ENCODE data around the gene BTN2A1.

The BTN2A1 gene

DNA sequence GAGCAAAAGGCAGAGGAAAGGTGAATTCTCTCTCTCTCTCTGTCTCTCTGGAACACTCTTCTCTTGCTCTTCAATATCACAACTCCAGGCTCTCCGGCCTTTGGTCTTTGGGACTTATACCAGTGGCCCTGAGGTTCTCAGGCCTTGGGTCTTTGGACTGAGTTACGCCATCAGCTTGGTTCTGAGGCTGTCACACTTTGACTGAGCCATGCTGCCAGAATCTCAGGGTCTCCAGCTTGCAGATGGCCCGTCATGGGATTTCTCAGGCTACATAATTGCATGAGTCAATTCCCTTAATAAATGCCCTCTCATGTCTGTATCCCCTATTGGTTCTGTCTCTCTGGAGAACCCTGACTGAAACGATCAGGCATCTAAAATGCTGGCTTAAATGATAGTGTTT lies 12.9 kb downstream of the BTN2A1 start:
- TF ChIP-seq Cebpa-rat (IDR thresholded peaks at IDR 0.05): no peak
- H3K27me3 ChIP-seq: no peaks in the 10 kb centered on the region
- no peak overlapping the region for H3K9ac ChIP-seq
- no peak overlapping the region; a peak in 1 of 20 replicates for H3K4me3 ChIP-seq
- H3K9me3 ChIP-seq (replicated peaks in 1 of 11): peaks cover 15 to 40% (median 27%) of the 10 kb centered on the region in 11 experiments; a peak in 21 of 22 replicates
- no peak overlapping the region for H3K4me2 ChIP-seq
- peaks cover 0 to 8% (median 0%) of the 10 kb centered on the region in 11 experiments; a peak in 2 of 22 replicates for H4K20me1 ChIP-seq
- H3K36me3 ChIP-seq: peaks cover 47 to 73% (median 68%) of the 10 kb centered on the region in 11 experiments
- H3K27ac ChIP-seq: no peak overlapping the region
- H3K4me1 ChIP-seq: peaks cover 13 to 39% (median 27%) of the 10 kb centered on the region in 10 experiments

DNA sequence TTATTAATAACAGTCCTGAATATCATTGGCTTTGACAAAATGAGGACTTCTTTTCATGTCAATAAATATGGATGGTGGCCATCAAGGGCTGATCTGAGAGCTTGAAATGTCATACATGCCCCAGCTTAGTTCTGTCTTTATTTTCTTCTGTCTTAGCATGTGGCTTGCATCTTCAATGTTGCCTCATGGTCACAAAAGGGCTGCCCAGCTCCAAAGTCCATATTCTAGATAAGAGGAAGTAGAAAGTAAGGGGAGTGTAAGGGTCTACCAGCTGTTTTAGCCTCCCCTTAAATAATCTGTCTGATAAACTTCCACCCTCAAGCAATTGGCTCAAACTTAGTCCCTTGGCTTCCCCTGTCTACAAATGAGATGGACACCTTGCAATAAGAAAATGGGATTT lies 14.2 kb downstream of the BTN2A1 start:
- Histone ChIP-seq H4K20me1 (no peaks in the 10 kb centered on the region), H3K4me3 (peak overlapping the region in 1 of 10 experiments; percentile 23; a peak in 2 of 20 replicates), H3K4me2 (no peak overlapping the region), H3K9me3 (replicated peaks in 1 of 11) (peaks cover 15 to 40% (median 27%) of the 10 kb centered on the region in 11 experiments; a peak in 21 of 22 replicates), H3K4me1 (peaks cover 13 to 52% (median 39%) of the 10 kb centered on the region in 10 experiments), H3K27ac (no peak overlapping the region), H3K36me3 (peaks cover 34 to 59% (median 55%) of the 10 kb centered on the region in 11 experiments), H3K27me3 (no peaks in the 10 kb centered on the region), H3K9ac (no peak overlapping the region)
- TF ChIP-seq Cebpa-rat (IDR thresholded peaks at IDR 0.05): no peak

DNA sequence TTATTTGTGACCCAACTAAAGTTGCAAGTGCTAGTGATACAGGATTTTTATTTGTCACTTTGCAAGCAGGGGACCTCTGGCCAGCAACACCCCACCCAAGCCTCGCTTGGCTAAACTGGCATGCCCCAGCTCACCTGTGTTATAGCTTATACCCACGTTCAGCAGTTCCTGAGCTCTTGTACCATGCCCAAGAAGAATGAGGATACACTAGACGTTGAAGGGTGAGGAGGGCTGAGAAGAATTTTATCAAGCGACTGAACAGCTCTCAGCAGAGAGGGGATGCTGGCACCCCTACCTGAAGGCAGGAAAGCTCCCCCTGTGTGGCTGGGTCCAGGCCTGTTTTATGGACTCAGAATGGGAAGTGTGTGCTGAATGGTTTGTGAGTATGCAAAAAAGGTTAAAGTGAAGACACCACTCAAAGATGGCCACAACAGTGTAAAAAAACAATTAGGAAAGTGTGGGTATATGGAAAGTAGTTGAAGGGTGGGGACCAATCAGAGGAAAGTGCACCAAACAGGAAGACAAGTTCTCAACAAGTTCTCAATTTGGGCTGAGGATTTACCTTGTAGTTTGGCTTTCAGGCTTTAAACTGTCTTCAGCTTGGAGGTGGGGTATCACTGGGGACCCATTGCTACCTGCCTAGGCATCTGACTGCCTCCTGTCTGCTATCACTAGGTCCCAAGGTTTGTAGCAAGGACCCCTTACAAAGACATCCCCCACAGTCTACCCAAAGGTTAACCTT lies 15.0 kb downstream of the BTN2A1 start:
- peak overlapping the region; percentile 69 to 95 (median 87); a peak in 20 of 22 replicates for H3K4me2 ChIP-seq
- peaks cover 15 to 39% (median 27%) of the 10 kb centered on the region in 11 experiments; a peak in 21 of 22 replicates for H3K9me3 ChIP-seq (replicated peaks in 1 of 11)
- peak overlapping the region in 9 of 11 experiments; percentile 74 to 94 (median 91); a peak in 17 of 22 replicates for H3K27ac ChIP-seq
- H3K9ac ChIP-seq: peak overlapping the region in 7 of 11 experiments; percentile 32 to 84 (median 83); a peak in 6 of 22 replicates
- no peaks in the 10 kb centered on the region for H4K20me1 ChIP-seq
- TF ChIP-seq Cebpa-rat (IDR thresholded peaks at IDR 0.05): no peak
- H3K4me3 ChIP-seq: peak overlapping the region in 7 of 10 experiments; percentile 11 to 59 (median 50); a peak in 8 of 20 replicates
- H3K4me1 ChIP-seq: peaks cover 13 to 59% (median 47%) of the 10 kb centered on the region in 10 experiments
- no peaks in the 10 kb centered on the region for H3K27me3 ChIP-seq
- H3K36me3 ChIP-seq: peaks cover 26 to 52% (median 47%) of the 10 kb centered on the region in 11 experiments

DNA sequence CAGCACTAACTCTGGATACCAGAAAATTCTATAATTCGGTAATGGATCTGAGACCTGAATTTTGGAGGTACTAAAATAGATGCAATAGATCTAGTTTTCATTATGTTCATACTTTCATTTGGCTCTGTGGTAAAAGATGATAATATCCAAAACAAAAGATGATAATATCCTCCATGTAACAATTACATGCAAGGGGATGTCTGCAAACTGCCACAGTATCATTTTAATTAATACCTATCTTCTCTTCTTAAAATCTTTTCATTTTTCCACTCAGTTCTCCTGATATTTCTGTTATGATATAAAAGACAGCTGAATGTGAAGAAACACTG lies 15.6 kb downstream of the BTN2A1 start:
- TF ChIP-seq Cebpa-rat (IDR thresholded peaks at IDR 0.05): no peak
- Histone ChIP-seq H3K4me1 (peaks cover 13 to 59% (median 50%) of the 10 kb centered on the region in 10 experiments), H3K9ac (peak overlapping the region; percentile 68 to 86 (median 83); a peak in 21 of 22 replicates), H3K9me3 (replicated peaks in 1 of 11) (peaks cover 15 to 37% (median 27%) of the 10 kb centered on the region in 11 experiments; a peak in 21 of 22 replicates), H3K36me3 (peaks cover 19 to 45% (median 40%) of the 10 kb centered on the region in 11 experiments), H4K20me1 (no peaks in the 10 kb centered on the region), H3K4me3 (peak overlapping the region; percentile 47 to 68 (median 53); a peak in 18 of 20 replicates), H3K27me3 (no peaks in the 10 kb centered on the region), H3K4me2 (peak overlapping the region; percentile 69 to 95 (median 87); a peak in 21 of 22 replicates), H3K27ac (peak overlapping the region; percentile 69 to 94 (median 90); a peak in 21 of 22 replicates)

DNA sequence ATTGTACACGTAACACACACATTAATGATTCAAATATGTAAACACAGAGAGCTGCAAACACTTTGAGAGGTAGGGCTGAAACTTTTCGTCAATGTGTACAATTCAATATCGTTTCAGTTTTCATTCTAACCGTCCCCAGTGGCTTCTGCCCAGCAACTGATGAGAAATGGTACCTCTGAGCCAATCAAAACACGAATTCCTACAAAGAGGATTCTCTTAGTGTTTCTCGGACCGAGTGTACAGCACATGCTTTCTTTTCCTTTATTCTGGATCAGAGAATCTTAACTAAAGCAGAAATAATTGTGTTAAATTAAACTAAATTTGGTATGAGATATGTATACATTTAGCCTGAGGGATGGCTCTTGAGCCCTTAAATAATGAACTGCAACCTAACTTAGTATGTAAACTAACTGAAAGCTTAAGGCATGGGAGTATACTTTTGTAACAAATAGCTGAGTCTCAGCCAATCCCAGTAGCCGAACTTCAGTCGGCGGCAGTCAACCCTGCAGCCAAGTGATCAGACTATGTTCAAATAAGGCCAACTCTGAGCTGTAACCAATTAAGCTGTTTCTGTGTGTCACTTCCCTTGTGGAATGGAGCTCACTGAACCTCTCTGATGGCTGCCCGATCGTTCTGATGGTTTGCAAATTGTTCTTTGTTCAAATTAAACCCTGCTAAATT lies 16.1 kb downstream of the BTN2A1 start:
- Histone ChIP-seq H3K4me1 (peaks cover 13 to 58% (median 53%) of the 10 kb centered on the region in 10 experiments), H3K9ac (peak overlapping the region; percentile 68 to 86 (median 83)), H3K9me3 (replicated peaks in 1 of 11) (peaks cover 15 to 35% (median 27%) of the 10 kb centered on the region in 11 experiments; a peak in 21 of 22 replicates), H3K36me3 (peaks cover 14 to 40% (median 35%) of the 10 kb centered on the region in 11 experiments), H3K27ac (peak overlapping the region; percentile 69 to 94 (median 90); a peak in 21 of 22 replicates), H3K27me3 (no peaks in the 10 kb centered on the region), H4K20me1 (no peaks in the 10 kb centered on the region), H3K4me2 (peak overlapping the region; percentile 69 to 95 (median 87)), H3K4me3 (peak overlapping the region; percentile 47 to 68 (median 53))
- no peak for TF ChIP-seq Cebpa-rat (IDR thresholded peaks at IDR 0.05)

DNA sequence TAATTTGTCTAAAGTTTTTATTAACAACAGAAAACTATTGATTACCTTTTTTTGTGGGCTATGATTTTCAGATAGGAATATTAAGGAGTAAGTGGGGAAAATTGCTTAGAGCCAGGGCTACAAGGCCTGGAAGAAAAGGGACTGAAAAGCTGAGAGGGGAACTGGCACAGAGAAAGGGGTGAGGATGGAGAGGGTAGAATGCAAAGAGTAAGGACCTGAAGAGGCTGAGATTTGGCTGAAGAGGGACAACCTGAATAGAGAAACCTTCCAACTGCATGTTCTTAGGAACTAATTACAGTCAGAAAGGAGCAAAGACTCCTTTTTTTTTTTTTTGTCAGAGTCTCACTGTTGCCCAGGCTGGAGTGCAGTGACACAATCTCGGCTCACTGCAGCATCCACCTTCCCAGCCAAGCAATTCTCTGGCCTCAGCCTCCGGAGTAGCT lies 16.7 kb downstream of the BTN2A1 start:
- TF ChIP-seq Cebpa-rat (IDR thresholded peaks at IDR 0.05): no peak
- Histone ChIP-seq H3K36me3 (peaks cover 9 to 34% (median 30%) of the 10 kb centered on the region in 11 experiments; a peak in 21 of 22 replicates), H3K4me2 (peak overlapping the region; percentile 69 to 95 (median 87)), H3K9ac (peak overlapping the region; percentile 68 to 86 (median 83)), H4K20me1 (no peaks in the 10 kb centered on the region), H3K4me3 (peak overlapping the region; percentile 47 to 68 (median 53)), H3K27ac (peak overlapping the region; percentile 69 to 94 (median 90); a peak in 21 of 22 replicates), H3K4me1 (peaks cover 13 to 62% (median 57%) of the 10 kb centered on the region in 10 experiments), H3K9me3 (replicated peaks in 1 of 11) (peaks cover 15 to 35% (median 27%) of the 10 kb centered on the region in 11 experiments; a peak in 21 of 22 replicates), H3K27me3 (no peaks in the 10 kb centered on the region)

DNA sequence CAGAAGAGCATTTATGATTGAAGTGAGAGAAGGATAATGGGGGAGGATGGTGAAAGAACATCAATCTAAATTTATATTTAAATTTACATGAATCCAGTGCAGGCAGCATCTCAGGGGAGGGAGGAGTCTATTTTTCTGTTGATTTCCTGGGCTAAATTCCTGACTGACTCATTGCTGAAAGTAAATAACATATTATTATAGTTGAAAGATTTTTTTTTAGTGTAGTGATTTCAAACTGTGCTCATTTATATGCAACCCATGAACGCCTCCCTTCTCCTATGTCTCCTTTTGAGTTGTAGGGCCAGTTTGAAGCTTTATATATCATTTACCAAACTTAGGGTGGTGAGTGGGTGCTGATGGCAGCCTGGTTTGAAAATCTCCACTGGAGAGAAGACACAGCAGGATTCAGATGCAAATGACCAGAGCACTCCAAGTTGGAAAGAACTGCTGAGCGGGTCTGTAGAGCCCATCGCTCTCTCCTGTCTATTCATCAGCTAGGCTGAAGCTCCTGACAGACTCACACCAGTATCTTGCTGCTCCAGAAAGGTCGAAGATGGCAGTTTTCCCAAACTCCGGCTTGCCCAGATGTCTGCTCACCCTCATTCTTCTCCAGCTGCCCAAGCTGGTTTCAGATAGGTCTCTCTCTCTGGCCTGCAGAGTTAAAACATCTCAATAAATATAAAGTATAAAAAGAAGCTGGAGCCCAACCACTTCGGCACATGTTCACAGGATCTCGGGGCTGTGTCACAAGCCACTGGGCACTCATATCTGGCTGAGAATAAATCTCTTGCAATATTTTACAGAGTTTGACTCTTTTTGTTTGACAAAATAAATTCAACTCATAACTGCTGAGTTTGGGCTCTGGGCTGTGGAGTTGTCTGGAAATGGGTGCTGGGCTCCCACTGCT lies 18.3 kb downstream of the BTN2A1 start:
- peaks cover 13 to 78% (median 59%) of the 10 kb centered on the region in 10 experiments for H3K4me1 ChIP-seq
- no peaks in the 10 kb centered on the region for H4K20me1 ChIP-seq
- H3K36me3 ChIP-seq: peaks cover 0 to 20% (median 17%) of the 10 kb centered on the region in 11 experiments; a peak in 18 of 22 replicates
- H3K4me3 ChIP-seq: no peak overlapping the region
- H3K9ac ChIP-seq: peak overlapping the region in 4 of 11 experiments; percentile 18 to 65 (median 41); a peak in 6 of 22 replicates
- H3K27ac ChIP-seq: peak overlapping the region in 8 of 11 experiments; percentile 6 to 80 (median 62); a peak in 13 of 22 replicates
- TF ChIP-seq Cebpa-rat (IDR thresholded peaks at IDR 0.05): no peak
- H3K9me3 ChIP-seq (replicated peaks in 1 of 11): peaks cover 15 to 36% (median 33%) of the 10 kb centered on the region in 11 experiments; a peak in 21 of 22 replicates
- peak overlapping the region in 8 of 11 experiments; percentile 25 to 95 (median 79); a peak in 14 of 22 replicates for H3K4me2 ChIP-seq
- no peaks in the 10 kb centered on the region for H3K27me3 ChIP-seq

All from BLaER1 treated with 17β-estradiol and CSF1 and Interleukin-3, amounts not matched to agents 10 nM and 100 nM (cell line).